Right hindlimb (tissue), 1 donor: Measurements from ENCODE around the gene ZNF511.

Experiments
- DNase-seq: peaks from one replicate; pipeline ENCODE4 v3.0.0-alpha.2; 2018

The ZNF511 gene

GRCh38 chr10:133336577-133337369, 28.1 kb downstream of the ZNF511 start, which contains the start of gene CALY:
CALY (minus strand) TSS chr10:133336896; CDS start chr10:133328989, 7,907 bp downstream.
- no peak for DNase-seq

- no peak for DNase-seq
Observed at GRCh38 chr10:133337370-133337725, 28.6 kb downstream of the ZNF511 start.

- DNase-seq, result no peak
Observed at GRCh38 chr10:133338080-133339071, 29.7 kb downstream of the ZNF511 start.

- DNase-seq, result no peak
Observed at GRCh38 chr10:133339708-133340380, 31.1 kb downstream of the ZNF511 start.

- no peak for DNase-seq
Observed at GRCh38 chr10:133341983-133342382, 33.3 kb downstream of the ZNF511 start.

- DNase-seq, result no peak
Observed at GRCh38 chr10:133342942-133343341, 34.2 kb downstream of the ZNF511 start.

- no peak for DNase-seq
Observed at GRCh38 chr10:133343558-133343957, 34.8 kb downstream of the ZNF511 start.

GRCh38 chr10:133344236-133344635, 35.5 kb downstream of the ZNF511 start:
- DNase-seq, result no peak

GRCh38 chr10:133346413-133346812, 37.7 kb downstream of the ZNF511 start:
- DNase-seq, result no peak

GRCh38 chr10:133347710-133348517, 39.2 kb downstream of the ZNF511 start:
- no peak for DNase-seq

- no peak for DNase-seq
Observed at GRCh38 chr10:133349160-133349568, 40.5 kb downstream of the ZNF511 start.

GRCh38 chr10:133349577-133350011, 40.9 kb downstream of the ZNF511 start:
- no peak for DNase-seq

GRCh38 chr10:133350283-133350949, 41.7 kb downstream of the ZNF511 start:
- DNase-seq, result no peak

- DNase-seq, result no peak
Observed at GRCh38 chr10:133350950-133351329, 42.2 kb downstream of the ZNF511 start.

- DNase-seq, result no peak
Observed at GRCh38 chr10:133351408-133352318, 42.9 kb downstream of the ZNF511 start.

- DNase-seq, result no peak
Observed at GRCh38 chr10:133353202-133353959, 44.7 kb downstream of the ZNF511 start.

GRCh38 chr10:133353988-133354605, 45.4 kb downstream of the ZNF511 start:
- DNase-seq, result no peak

GRCh38 chr10:133354672-133355240, 46.0 kb downstream of the ZNF511 start:
- DNase-seq, result no peak

- DNase-seq, result no peak
Observed at GRCh38 chr10:133355266-133355665, 46.6 kb downstream of the ZNF511 start.
